ENCODE measurements around the gene AKT3.
"Not testable (repeated sequence)": the region's sequence is repeated elsewhere in the genome, so short reads cannot be mapped to it uniquely, and the experiment has no call there.

The AKT3 gene

GRCh38 chr1:243819438-243819839 is 30.6 kb downstream of the AKT3 start:
- DNase-seq (ENCODE audit: extremely low read depth, low read depth) = no peak
- no peak for TF ChIP-seq CTCF (IDR thresholded peaks at IDR 0.05; ENCODE audit: low read depth, low read length)

GRCh38 chr1:243818978-243819377 is 31.1 kb downstream of the AKT3 start:
- no peak for DNase-seq (ENCODE audit: extremely low read depth, low read depth)
- TF ChIP-seq CTCF (IDR thresholded peaks at IDR 0.05; ENCODE audit: low read depth, low read length) = no peak

- no peak for TF ChIP-seq CTCF (IDR thresholded peaks at IDR 0.05; ENCODE audit: low read depth, low read length)
- DNase-seq (ENCODE audit: extremely low read depth, low read depth) = no peak
Measured at GRCh38 chr1:243814718-243815117, 35.3 kb downstream of the AKT3 start.

GRCh38 chr1:243807346-243807745 is 42.7 kb downstream of the AKT3 start:
- not testable (repeated sequence) for DNase-seq (ENCODE audit: extremely low read depth, low read depth)

- DNase-seq (ENCODE audit: extremely low read depth, low read depth) = no peak
Measured at GRCh38 chr1:243806310-243806709, 43.7 kb downstream of the AKT3 start.

GRCh38 chr1:243802736-243803135 is 47.3 kb downstream of the AKT3 start:
- TF ChIP-seq CTCF (IDR thresholded peaks at IDR 0.05; ENCODE audit: low read depth, low read length) = no peak

More at GRCh38 chr1:243806310-243806709, 43.7 kb downstream of the AKT3 start:
- no peak for TF ChIP-seq CTCF (IDR thresholded peaks at IDR 0.05; ENCODE audit: low read depth, low read length)

GRCh38 chr1:243801378-243801777 is 48.7 kb downstream of the AKT3 start:
- no peak for DNase-seq (ENCODE audit: extremely low read depth, low read depth)
- no peak for TF ChIP-seq CTCF (IDR thresholded peaks at IDR 0.05; ENCODE audit: low read depth, low read length)

More at GRCh38 chr1:243802736-243803135, 47.3 kb downstream of the AKT3 start:
- DNase-seq (ENCODE audit: extremely low read depth, low read depth) = no peak

GRCh38 chr1:243799908-243800307 is 50.1 kb downstream of the AKT3 start:
- DNase-seq (ENCODE audit: extremely low read depth, low read depth) = no peak
- TF ChIP-seq CTCF (IDR thresholded peaks at IDR 0.05; ENCODE audit: low read depth, low read length) = no peak
